Measurements from ENCODE around the gene SIPA1L3.

Gene SIPA1L3

DNA sequence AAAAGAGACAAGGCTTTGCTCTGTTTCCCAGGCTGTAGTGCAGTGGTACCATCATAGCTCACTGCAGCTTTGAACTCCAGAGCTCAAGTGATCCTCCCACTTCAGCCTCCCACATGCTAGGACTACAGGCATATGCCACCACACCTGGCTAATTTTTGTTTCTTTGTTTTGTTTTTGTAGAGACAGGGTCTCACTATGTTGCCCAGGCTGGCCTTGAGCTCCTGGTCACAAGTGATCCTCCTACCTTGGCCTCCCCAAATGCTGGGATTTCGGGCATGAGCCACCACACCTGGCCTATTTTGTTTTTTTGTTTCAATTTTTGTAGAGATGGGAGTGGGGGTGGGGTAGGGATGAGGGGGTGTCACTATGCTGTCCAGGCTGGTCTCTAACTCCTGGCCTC is 7.6 kb upstream of the SIPA1L3 start:
- H3K4me3 ChIP-seq (ENCODE audit: low read length), result no peak overlapping the region
- TF ChIP-seq, protein P1, sequence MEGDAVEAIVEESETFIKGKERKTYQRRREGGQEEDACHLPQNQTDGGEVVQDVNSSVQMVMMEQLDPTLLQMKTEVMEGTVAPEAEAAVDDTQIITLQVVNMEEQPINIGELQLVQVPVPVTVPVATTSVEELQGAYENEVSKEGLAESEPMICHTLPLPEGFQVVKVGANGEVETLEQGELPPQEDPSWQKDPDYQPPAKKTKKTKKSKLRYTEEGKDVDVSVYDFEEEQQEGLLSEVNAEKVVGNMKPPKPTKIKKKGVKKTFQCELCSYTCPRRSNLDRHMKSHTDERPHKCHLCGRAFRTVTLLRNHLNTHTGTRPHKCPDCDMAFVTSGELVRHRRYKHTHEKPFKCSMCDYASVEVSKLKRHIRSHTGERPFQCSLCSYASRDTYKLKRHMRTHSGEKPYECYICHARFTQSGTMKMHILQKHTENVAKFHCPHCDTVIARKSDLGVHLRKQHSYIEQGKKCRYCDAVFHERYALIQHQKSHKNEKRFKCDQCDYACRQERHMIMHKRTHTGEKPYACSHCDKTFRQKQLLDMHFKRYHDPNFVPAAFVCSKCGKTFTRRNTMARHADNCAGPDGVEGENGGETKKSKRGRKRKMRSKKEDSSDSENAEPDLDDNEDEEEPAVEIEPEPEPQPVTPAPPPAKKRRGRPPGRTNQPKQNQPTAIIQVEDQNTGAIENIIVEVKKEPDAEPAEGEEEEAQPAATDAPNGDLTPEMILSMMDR (IDR thresholded peaks at IDR 0.05; ENCODE audit: insufficient read depth, low read depth, low read length, missing control alignments), result no peak
- DNase-seq (ENCODE audit: low read depth), result no peak

DNA sequence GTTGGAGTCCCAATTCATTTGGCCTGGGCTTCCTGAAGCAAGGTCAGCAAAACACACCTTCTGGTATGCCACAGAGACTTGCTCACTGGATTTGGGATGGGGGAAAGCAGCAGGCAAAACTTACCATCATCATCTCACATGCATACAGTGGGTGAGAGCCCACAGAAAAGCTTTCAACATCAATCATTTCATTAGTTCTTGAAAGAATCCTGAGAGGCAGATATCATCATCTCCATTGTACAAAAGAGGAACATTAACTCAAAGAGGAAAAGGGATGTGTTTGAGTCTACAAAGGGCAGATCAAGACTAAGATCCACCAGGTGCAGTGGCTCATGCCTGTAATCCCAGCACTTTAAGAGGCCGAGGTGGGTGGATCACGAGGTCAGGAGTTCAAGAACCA is 7.0 kb upstream of the SIPA1L3 start:
- no peak overlapping the region for H3K4me3 ChIP-seq (ENCODE audit: low read length)
- TF ChIP-seq, protein P1 (IDR thresholded peaks at IDR 0.05; ENCODE audit: insufficient read depth, low read depth, low read length, missing control alignments), result no peak
- no peak for DNase-seq (ENCODE audit: low read depth)

DNA sequence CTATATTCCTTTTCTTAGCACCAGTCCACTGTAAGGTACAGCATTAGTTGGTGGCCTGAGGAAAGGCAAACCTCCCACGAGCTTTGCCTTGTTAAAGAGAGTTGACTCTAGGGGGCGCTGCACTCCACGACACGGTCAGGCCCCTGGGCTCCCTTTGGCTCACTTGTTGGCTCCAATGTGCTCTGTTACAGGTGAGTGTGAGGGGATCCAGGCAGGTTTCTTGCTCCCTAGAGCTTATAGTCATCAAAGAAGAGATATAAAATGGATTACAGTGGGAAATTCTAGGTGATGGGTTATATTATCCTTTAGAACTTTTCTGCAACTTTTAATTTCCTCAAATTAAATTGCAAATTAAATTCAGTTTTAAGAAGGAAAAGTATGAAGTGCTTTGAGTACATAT is 4.3 kb upstream of the SIPA1L3 start:
- no peak overlapping the region for H3K4me3 ChIP-seq (ENCODE audit: low read length)
- TF ChIP-seq, protein P1 (IDR thresholded peaks at IDR 0.05; ENCODE audit: insufficient read depth, low read depth, low read length, missing control alignments), result peak; percentile 85
- DNase-seq (ENCODE audit: low read depth), result peak; percentile 84

DNA sequence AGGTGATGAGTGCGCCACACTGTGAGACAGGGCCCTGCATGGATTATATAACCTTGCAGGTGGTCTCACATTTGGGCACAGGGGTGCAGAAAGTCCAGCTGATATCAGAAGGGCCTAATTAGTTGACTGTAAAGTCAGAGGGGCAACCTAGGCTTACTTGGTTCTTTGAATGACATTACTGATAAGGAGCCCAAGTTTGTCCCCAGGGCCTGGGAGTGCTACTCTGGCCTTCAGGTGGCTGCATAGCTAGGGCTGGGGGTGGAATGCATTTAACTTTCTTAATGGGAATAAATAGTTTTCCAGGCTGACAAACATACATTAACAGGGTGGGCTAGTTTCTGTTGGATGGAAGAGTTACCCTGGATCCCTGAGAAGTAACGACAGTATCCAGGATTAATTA is 3.9 kb upstream of the SIPA1L3 start:
- no peak for DNase-seq (ENCODE audit: low read depth)
- H3K4me3 ChIP-seq (ENCODE audit: low read length), result no peak overlapping the region
- TF ChIP-seq, protein P1 (IDR thresholded peaks at IDR 0.05; ENCODE audit: insufficient read depth, low read depth, low read length, missing control alignments), result no peak

GRCh38 chr19:37905946-37906868 is 801 bp upstream of the SIPA1L3 start, which contains the start of gene WDR87:
WDR87 (minus strand) TSS chr19:37906594; CDS start chr19:37898239, 8,355 bp downstream.
- H3K4me3 ChIP-seq (ENCODE audit: low read length), result peak within 1 kb of the TSS; percentile 61
- DNase-seq (ENCODE audit: low read depth), result peak; percentile 44
- TF ChIP-seq, protein P1 (IDR thresholded peaks at IDR 0.05; ENCODE audit: insufficient read depth, low read depth, low read length, missing control alignments), result peak; percentile 27

- no peak for DNase-seq (ENCODE audit: low read depth)
Measured at GRCh38 chr19:37907735-37908455, 887 bp downstream of the SIPA1L3 start.

More at GRCh38 chr19:37907735-37908455, 887 bp downstream of the SIPA1L3 start:
- H3K4me3 ChIP-seq (ENCODE audit: low read length), result peak overlapping the region; percentile 61
- TF ChIP-seq, protein P1 (IDR thresholded peaks at IDR 0.05; ENCODE audit: insufficient read depth, low read depth, low read length, missing control alignments), result no peak
